ENCODE results near the gene PGBD5. TPM values are rescaled to one million over a fixed set of nuclear protein-coding genes. Genes with fewer than 3 reads are reported as not detected.

The PGBD5 gene
- total RNA-seq, 3 donors from 2014 or later (not counting 1 experiment from before 2014, with no cell fraction given) = 0.02 to 0.90 TPM; not detected in 1

DNA sequence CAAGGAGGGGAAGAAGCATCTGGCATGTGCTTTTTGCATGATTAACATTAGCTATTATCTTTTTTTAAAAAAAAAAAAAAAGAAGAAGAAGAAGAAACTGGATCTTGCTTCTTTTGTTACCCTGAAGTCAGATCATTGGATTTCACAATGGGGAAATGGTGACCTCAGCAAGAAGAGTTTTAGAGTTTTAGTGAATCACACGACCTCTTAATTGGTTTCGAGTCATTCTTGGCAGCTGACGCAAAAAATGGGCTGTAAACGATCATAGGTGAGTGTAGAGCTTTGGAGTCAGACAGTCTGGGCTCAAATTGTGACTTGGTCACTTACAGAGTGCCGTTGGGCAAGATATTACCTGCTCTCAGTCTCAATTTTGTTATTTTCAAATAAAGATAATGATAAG lies 33.3 kb upstream of the PGBD5 start:
- 83% methylated on average over 5 of the region's 5 CpGs for WGBS (ENCODE audit: insufficient coverage)
- TF ChIP-seq, protein P1, sequence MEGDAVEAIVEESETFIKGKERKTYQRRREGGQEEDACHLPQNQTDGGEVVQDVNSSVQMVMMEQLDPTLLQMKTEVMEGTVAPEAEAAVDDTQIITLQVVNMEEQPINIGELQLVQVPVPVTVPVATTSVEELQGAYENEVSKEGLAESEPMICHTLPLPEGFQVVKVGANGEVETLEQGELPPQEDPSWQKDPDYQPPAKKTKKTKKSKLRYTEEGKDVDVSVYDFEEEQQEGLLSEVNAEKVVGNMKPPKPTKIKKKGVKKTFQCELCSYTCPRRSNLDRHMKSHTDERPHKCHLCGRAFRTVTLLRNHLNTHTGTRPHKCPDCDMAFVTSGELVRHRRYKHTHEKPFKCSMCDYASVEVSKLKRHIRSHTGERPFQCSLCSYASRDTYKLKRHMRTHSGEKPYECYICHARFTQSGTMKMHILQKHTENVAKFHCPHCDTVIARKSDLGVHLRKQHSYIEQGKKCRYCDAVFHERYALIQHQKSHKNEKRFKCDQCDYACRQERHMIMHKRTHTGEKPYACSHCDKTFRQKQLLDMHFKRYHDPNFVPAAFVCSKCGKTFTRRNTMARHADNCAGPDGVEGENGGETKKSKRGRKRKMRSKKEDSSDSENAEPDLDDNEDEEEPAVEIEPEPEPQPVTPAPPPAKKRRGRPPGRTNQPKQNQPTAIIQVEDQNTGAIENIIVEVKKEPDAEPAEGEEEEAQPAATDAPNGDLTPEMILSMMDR (IDR thresholded peaks at IDR 0.05) = no peak
- intact Hi-C loops (cut with micrococcal nuclease) = no loop called here
- Mint-ChIP-seq H3K27me3 (ENCODE audit: low read depth in 2 of 2) (peaks cover 13 to 54% of the 10 kb centered on the region in 2 donors), H3K4me1 (no peaks in the 10 kb centered on the region), H3K9me3 (no peaks in the 10 kb centered on the region), H3K27ac (no peak overlapping the region), H3K4me3 (no peak overlapping the region), H3K36me3 (no peaks in the 10 kb centered on the region)
- ATAC-seq = no peak
- H3K4me3 ChIP-seq (ENCODE audit: low read length) = no peak overlapping the region
- peaks cover 3% of the 10 kb centered on the region for H3K27me3 ChIP-seq (ENCODE audit: control insufficient read depth, insufficient read depth, low read length)
- no peak for DNase-seq
- no peaks in the 10 kb centered on the region for H3K4me1 ChIP-seq (ENCODE audit: control insufficient read depth, insufficient read depth, low read length)
- H3K36me3 ChIP-seq (ENCODE audit: control insufficient read depth, insufficient read depth, low read length) = no peaks in the 10 kb centered on the region
- no peaks in the 10 kb centered on the region for H3K9me3 ChIP-seq (ENCODE audit: control insufficient read depth, insufficient read depth, low read length)
- no peak overlapping the region for H3K27ac ChIP-seq (ENCODE audit: low read length)

DNA sequence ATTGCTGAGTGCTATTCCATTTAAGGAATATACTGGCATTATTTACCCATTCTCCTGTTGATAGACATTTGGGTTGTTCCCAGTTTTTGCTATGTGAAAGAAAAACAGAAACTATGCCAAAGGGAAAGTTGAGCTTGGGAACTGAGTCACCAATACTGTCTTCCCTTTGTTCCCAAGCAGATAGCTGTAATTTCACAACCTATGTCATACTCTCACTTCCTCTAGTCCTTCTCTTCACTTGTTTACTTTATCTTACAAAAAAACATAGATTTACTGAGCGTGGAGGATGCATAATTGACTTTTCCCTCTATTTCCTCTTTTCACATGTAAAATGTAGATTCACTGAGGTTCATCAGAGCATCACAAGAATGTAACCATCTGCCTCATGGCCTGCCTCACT lies 32.4 kb upstream of the PGBD5 start:
- Mint-ChIP-seq H3K27ac (no peak overlapping the region), H3K9me3 (no peaks in the 10 kb centered on the region), H3K4me3 (no peak overlapping the region), H3K27me3 (ENCODE audit: low read depth in 2 of 2) (peaks cover 13 to 56% of the 10 kb centered on the region in 2 donors), H3K4me1 (no peaks in the 10 kb centered on the region), H3K36me3 (no peaks in the 10 kb centered on the region)
- no peak overlapping the region for H3K27ac ChIP-seq (ENCODE audit: low read length)
- peaks cover 3% of the 10 kb centered on the region for H3K27me3 ChIP-seq (ENCODE audit: control insufficient read depth, insufficient read depth, low read length)
- intact Hi-C loops (cut with micrococcal nuclease) = no loop called here
- TF ChIP-seq, protein P1 (IDR thresholded peaks at IDR 0.05) = no peak
- no peak for ATAC-seq
- 55% methylated on average over 1 of the region's 1 CpG for WGBS (ENCODE audit: insufficient coverage)
- H3K4me1 ChIP-seq (ENCODE audit: control insufficient read depth, insufficient read depth, low read length) = no peaks in the 10 kb centered on the region
- no peak for DNase-seq
- no peaks in the 10 kb centered on the region for H3K9me3 ChIP-seq (ENCODE audit: control insufficient read depth, insufficient read depth, low read length)
- H3K36me3 ChIP-seq (ENCODE audit: control insufficient read depth, insufficient read depth, low read length) = no peaks in the 10 kb centered on the region
- H3K4me3 ChIP-seq (ENCODE audit: low read length) = no peak overlapping the region

DNA sequence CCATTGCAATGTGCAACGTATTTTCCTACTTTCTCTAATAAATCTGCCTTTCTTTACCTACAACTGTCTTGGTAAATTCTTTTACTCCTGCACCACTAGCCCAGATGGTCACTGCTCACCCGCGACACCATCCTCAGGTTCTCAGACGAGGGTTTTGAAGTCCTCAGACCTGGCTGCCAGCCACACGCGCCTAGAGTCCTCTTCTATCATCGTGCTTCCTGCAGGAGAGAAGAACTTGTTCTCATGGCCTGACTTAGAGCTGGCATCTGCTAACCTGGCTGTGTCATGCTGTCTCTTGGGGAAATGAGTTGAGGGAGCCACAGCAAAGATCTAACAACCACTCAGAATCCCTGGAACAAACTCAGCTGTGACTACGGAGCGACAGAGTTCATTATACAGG lies 30.3 kb upstream of the PGBD5 start:
- TF ChIP-seq, protein P1 (IDR thresholded peaks at IDR 0.05) = no peak
- ATAC-seq (no peak), DNase-seq (no peak)
- H3K4me3 Mint-ChIP-seq = no peak overlapping the region
- H3K36me3 Mint-ChIP-seq = no peaks in the 10 kb centered on the region
- WGBS (ENCODE audit: insufficient coverage) = 84% methylated on average over 7 of the region's 9 CpGs
- no peaks in the 10 kb centered on the region for H3K4me1 ChIP-seq (ENCODE audit: control insufficient read depth, insufficient read depth, low read length)
- H3K27me3 Mint-ChIP-seq (ENCODE audit: low read depth in 2 of 2) = peaks cover 16 to 64% of the 10 kb centered on the region in 2 donors
- no peak overlapping the region for H3K4me3 ChIP-seq (ENCODE audit: low read length)
- H3K27ac Mint-ChIP-seq = no peak overlapping the region
- intact Hi-C loops (cut with micrococcal nuclease) = no loop called here
- H3K27ac ChIP-seq (ENCODE audit: low read length) = no peak overlapping the region
- peaks cover 3% of the 10 kb centered on the region for H3K27me3 ChIP-seq (ENCODE audit: control insufficient read depth, insufficient read depth, low read length)
- H3K9me3 ChIP-seq (ENCODE audit: control insufficient read depth, insufficient read depth, low read length) = no peaks in the 10 kb centered on the region
- H3K9me3 Mint-ChIP-seq = no peaks in the 10 kb centered on the region
- no peaks in the 10 kb centered on the region for H3K4me1 Mint-ChIP-seq
- H3K36me3 ChIP-seq (ENCODE audit: control insufficient read depth, insufficient read depth, low read length) = no peaks in the 10 kb centered on the region

DNA sequence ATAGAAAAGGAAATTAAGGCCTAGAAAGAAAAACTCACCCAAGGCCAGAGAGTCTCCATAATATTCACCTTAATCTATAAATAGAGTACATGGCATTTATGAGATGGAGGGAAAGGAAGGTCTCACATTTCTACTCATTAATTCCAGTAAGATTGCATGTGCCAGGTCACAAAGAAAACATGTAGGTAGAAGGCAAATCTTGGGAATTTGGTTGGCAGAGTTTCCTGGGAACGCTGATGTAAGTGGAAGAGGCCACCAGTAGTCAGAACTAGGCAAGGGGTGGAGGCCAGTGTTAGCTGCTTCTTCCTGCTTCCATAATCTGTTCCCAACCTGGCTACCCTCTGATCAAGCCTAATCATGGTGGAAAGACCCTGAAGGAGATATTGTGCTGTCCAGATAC lies 29.2 kb upstream of the PGBD5 start:
- no peaks in the 10 kb centered on the region for H3K4me1 Mint-ChIP-seq
- ATAC-seq = no peak
- Histone ChIP-seq H3K4me1 (ENCODE audit: control insufficient read depth, insufficient read depth, low read length) (no peaks in the 10 kb centered on the region), H3K4me3 (ENCODE audit: low read length) (no peak overlapping the region), H3K36me3 (ENCODE audit: control insufficient read depth, insufficient read depth, low read length) (no peaks in the 10 kb centered on the region), H3K9me3 (ENCODE audit: control insufficient read depth, insufficient read depth, low read length) (no peaks in the 10 kb centered on the region), H3K27me3 (ENCODE audit: control insufficient read depth, insufficient read depth, low read length) (no peaks in the 10 kb centered on the region), H3K27ac (ENCODE audit: low read length) (no peak overlapping the region)
- no peak overlapping the region for H3K4me3 Mint-ChIP-seq
- 63% methylated on average over 1 of the region's 1 CpG for WGBS (ENCODE audit: insufficient coverage)
- H3K36me3 Mint-ChIP-seq = no peaks in the 10 kb centered on the region
- intact Hi-C loops (cut with micrococcal nuclease) = no loop called here
- H3K27ac Mint-ChIP-seq = no peak overlapping the region
- peaks cover 10 to 53% of the 10 kb centered on the region in 2 donors for H3K27me3 Mint-ChIP-seq (ENCODE audit: low read depth in 2 of 2)
- no peaks in the 10 kb centered on the region for H3K9me3 Mint-ChIP-seq
- DNase-seq = no peak
- TF ChIP-seq, protein P1 (IDR thresholded peaks at IDR 0.05) = no peak
